HG03432 (cell line): Measurements from ENCODE around the gene COL5A1.
"Not testable (repeated sequence)": the region's sequence is repeated elsewhere in the genome, so short reads cannot be mapped to it uniquely, and the experiment has no call there.

Source experiments
- ATAC-seq: cut with Tn5 transposase; IDR thresholded peaks from one replicate; pipeline ENCODE4 v1.9.1; 2021; ENCODE audit warnings: mild to moderate bottlenecking, moderate library complexity; ENCODE audit not compliant: unreplicated experiment

Gene COL5A1

GRCh38 chr9:134676361-134676760, 34.8 kb downstream of the COL5A1 start:
- no peak for ATAC-seq

GRCh38 chr9:134676886-134677285, 35.3 kb downstream of the COL5A1 start:
- no peak for ATAC-seq

GRCh38 chr9:134677743-134678142, 36.1 kb downstream of the COL5A1 start:
- no peak for ATAC-seq

- no peak for ATAC-seq
Measured at GRCh38 chr9:134678206-134678605, 36.6 kb downstream of the COL5A1 start.

- ATAC-seq = no peak
Measured at GRCh38 chr9:134678666-134679443, 37.3 kb downstream of the COL5A1 start.

GRCh38 chr9:134679616-134680392, 38.2 kb downstream of the COL5A1 start:
- no peak for ATAC-seq

- no peak for ATAC-seq
Measured at GRCh38 chr9:134680393-134681060, 38.9 kb downstream of the COL5A1 start.

GRCh38 chr9:134681061-134681661, 39.6 kb downstream of the COL5A1 start:
- ATAC-seq = no peak

- ATAC-seq = no peak
Measured at GRCh38 chr9:134682026-134682425, 40.4 kb downstream of the COL5A1 start.

- ATAC-seq = no peak
Measured at GRCh38 chr9:134682651-134683364, 41.2 kb downstream of the COL5A1 start.

- ATAC-seq = no peak
Measured at GRCh38 chr9:134683714-134684374, 42.2 kb downstream of the COL5A1 start.

GRCh38 chr9:134684375-134684723, 42.7 kb downstream of the COL5A1 start:
- no peak for ATAC-seq

GRCh38 chr9:134684941-134685340, 43.3 kb downstream of the COL5A1 start:
- ATAC-seq = not testable (repeated sequence)

- ATAC-seq = no peak
Measured at GRCh38 chr9:134685784-134686183, 44.2 kb downstream of the COL5A1 start.

GRCh38 chr9:134686896-134687295, 45.3 kb downstream of the COL5A1 start:
- no peak for ATAC-seq

- no peak for ATAC-seq
Measured at GRCh38 chr9:134687556-134687955, 46.0 kb downstream of the COL5A1 start.

- no peak for ATAC-seq
Measured at GRCh38 chr9:134688231-134688630, 46.6 kb downstream of the COL5A1 start.

GRCh38 chr9:134688661-134689320, 47.2 kb downstream of the COL5A1 start:
- no peak for ATAC-seq

GRCh38 chr9:134689321-134690181, 47.9 kb downstream of the COL5A1 start:
- ATAC-seq = no peak
